Measurements from ENCODE around the gene LRRC8D. TPM values are rescaled to one million over a fixed set of nuclear protein-coding genes. Genes with fewer than 3 reads are reported as not detected.

The LRRC8D gene
- total RNA-seq, 1 experiment from 2014 or later, result 39.4 TPM

GRCh38 chr1:89892816-89893215 is 72.0 kb downstream of the LRRC8D start:
- peaks cover 37% of the 10 kb centered on the region for H3K4me1 ChIP-seq
- no peaks in the 10 kb centered on the region for H3K9me3 ChIP-seq
- Mint-ChIP-seq H3K36me3 (ENCODE audit: insufficient read depth, unreplicated experiment) (peaks cover 7% of the 10 kb centered on the region), H3K27ac (ENCODE audit: unreplicated experiment) (no peak overlapping the region), H3K4me3 (ENCODE audit: unreplicated experiment) (no peak overlapping the region), H3K9me3 (ENCODE audit: unreplicated experiment) (no peaks in the 10 kb centered on the region), H3K27me3 (ENCODE audit: insufficient read depth, unreplicated experiment) (no peaks in the 10 kb centered on the region), H3K4me1 (ENCODE audit: low read depth, unreplicated experiment) (peaks cover 36% of the 10 kb centered on the region)
- no peaks in the 10 kb centered on the region for H3K36me3 ChIP-seq (ENCODE audit: control insufficient read depth, insufficient read depth, low read length)
- BruUV-seq (replicated peaks), result no TSS peak
- POLR2A ChIA-PET, result no interaction called here
- CTCF ChIA-PET, result no interaction called here
- no peak for DNase-seq
- no peak overlapping the region for H3K4me3 ChIP-seq (ENCODE audit: low read depth, low read length)
- intact Hi-C loops (cut with micrococcal nuclease; ENCODE audit: unreplicated experiment), result no loop called here
- no peak for TF ChIP-seq CTCF (IDR thresholded peaks at IDR 0.05; ENCODE audit: insufficient read depth in 1 of 2, low read depth in 1 of 2, low read length in 1 of 2, severe bottlenecking in 1 of 2, unreplicated experiment in 1 of 2)
- H3K27me3 ChIP-seq (replicated peaks; ENCODE audit: control insufficient read depth, insufficient read depth, low read length), result no peaks in the 10 kb centered on the region

- Histone ChIP-seq H3K4me1 (peaks cover 41% of the 10 kb centered on the region), H3K4me3 (ENCODE audit: low read depth, low read length) (no peak overlapping the region), H3K36me3 (ENCODE audit: control insufficient read depth, insufficient read depth, low read length) (no peaks in the 10 kb centered on the region), H3K9me3 (no peaks in the 10 kb centered on the region), H3K27me3 (replicated peaks; ENCODE audit: control insufficient read depth, insufficient read depth, low read length) (no peaks in the 10 kb centered on the region)
- Mint-ChIP-seq H3K27me3 (ENCODE audit: insufficient read depth, unreplicated experiment) (no peaks in the 10 kb centered on the region), H3K4me1 (ENCODE audit: low read depth, unreplicated experiment) (peaks cover 36% of the 10 kb centered on the region), H3K9me3 (ENCODE audit: unreplicated experiment) (no peaks in the 10 kb centered on the region), H3K36me3 (ENCODE audit: insufficient read depth, unreplicated experiment) (peaks cover 7% of the 10 kb centered on the region), H3K4me3 (ENCODE audit: unreplicated experiment) (no peak overlapping the region), H3K27ac (ENCODE audit: unreplicated experiment) (no peak overlapping the region)
- TF ChIP-seq CTCF (IDR thresholded peaks at IDR 0.05; ENCODE audit: insufficient read depth in 1 of 2, low read depth in 1 of 2, low read length in 1 of 2, severe bottlenecking in 1 of 2, unreplicated experiment in 1 of 2), result no peak
- ChIA-PET POLR2A (no interaction called here), CTCF (no interaction called here)
- no peak for DNase-seq
- intact Hi-C loops (cut with micrococcal nuclease; ENCODE audit: unreplicated experiment), result loop anchor here (5.0 kb wide), 1 partner anchor 52 kb away; no protein-coding TSS in a partner anchor
- BruUV-seq (replicated peaks), result no TSS peak
Measured at GRCh38 chr1:89894210-89895201, 73.7 kb downstream of the LRRC8D start.

- no peaks in the 10 kb centered on the region for H3K9me3 Mint-ChIP-seq (ENCODE audit: unreplicated experiment)
- no peaks in the 10 kb centered on the region for H3K27me3 Mint-ChIP-seq (ENCODE audit: insufficient read depth, unreplicated experiment)
- H3K4me3 ChIP-seq (ENCODE audit: low read depth, low read length), result no peak overlapping the region
- H3K36me3 ChIP-seq (ENCODE audit: control insufficient read depth, insufficient read depth, low read length), result no peaks in the 10 kb centered on the region
- peaks cover 7% of the 10 kb centered on the region for H3K36me3 Mint-ChIP-seq (ENCODE audit: insufficient read depth, unreplicated experiment)
- peaks cover 40% of the 10 kb centered on the region for H3K4me1 ChIP-seq
- intact Hi-C loops (cut with micrococcal nuclease; ENCODE audit: unreplicated experiment), result loop anchor here (5.0 kb wide), 1 partner anchor 54 kb away; no protein-coding TSS in a partner anchor
- H3K27ac Mint-ChIP-seq (ENCODE audit: unreplicated experiment), result no peak overlapping the region
- peaks cover 37% of the 10 kb centered on the region for H3K4me1 Mint-ChIP-seq (ENCODE audit: low read depth, unreplicated experiment)
- H3K27me3 ChIP-seq (replicated peaks; ENCODE audit: control insufficient read depth, insufficient read depth, low read length), result no peaks in the 10 kb centered on the region
- no peak for TF ChIP-seq CTCF (IDR thresholded peaks at IDR 0.05; ENCODE audit: insufficient read depth in 1 of 2, low read depth in 1 of 2, low read length in 1 of 2, severe bottlenecking in 1 of 2, unreplicated experiment in 1 of 2)
- H3K4me3 Mint-ChIP-seq (ENCODE audit: unreplicated experiment), result no peak overlapping the region
- DNase-seq, result no peak
- no peaks in the 10 kb centered on the region for H3K9me3 ChIP-seq
- ChIA-PET CTCF (no interaction called here), POLR2A (no interaction called here)
- no TSS peak for BruUV-seq (replicated peaks)
Measured at GRCh38 chr1:89896105-89896942, 75.5 kb downstream of the LRRC8D start.
